Esophagus muscularis mucosa (tissue), 4 donors: ENCODE measurements around the gene SMYD4. TPM values are rescaled to one million over a fixed set of nuclear protein-coding genes. Genes with fewer than 3 reads are reported as not detected.

ENCODE experiments used
- DNase-seq: peaks from one replicate; pipeline ENCODE4 v3.0.0-alpha.2; 2017; ENCODE audit errors: extremely low spot score
- H3K27ac ChIP-seq, 4 donors: fragments of 200-600 bp; sonication (generic); replicated peaks in 1 of 4; 1 replicate in 3 of 4; 2 replicates in 1 of 4; pipeline ENCODE4 v1.5.1; 2016 to 2019; ENCODE audit warnings: mild to moderate bottlenecking in 1 of 4
- H3K27me3 ChIP-seq, 4 donors: fragments of 200-600 bp; sonication (generic); one replicate each; pipeline versions ENCODE4 v1.5.1 to v1.6.0; 2016 to 2019
- H3K36me3 ChIP-seq, 4 donors: fragments of 200-600 bp; sonication (generic); one replicate each; pipeline ENCODE4 v1.5.1; 2016 to 2019
- H3K4me1 ChIP-seq, 4 donors: fragments of 200-600 bp; sonication (generic); one replicate each; pipeline ENCODE4 v1.5.1; 2016 to 2019
- H3K4me3 ChIP-seq, 4 donors: fragments of 200-600 bp; sonication (generic); 1 replicate in 2 of 4; 2 replicates in 2 of 4; pipeline ENCODE4 v1.5.1; 2016 to 2019; ENCODE audit warnings: mild to moderate bottlenecking in 4 of 4, moderate library complexity in 1 of 4
- H3K9me3 ChIP-seq, 4 donors: fragments of 200-600 bp; sonication (generic); 1 replicate in 3 of 4; 2 replicates in 1 of 4; pipeline ENCODE4 v1.5.1; 2016 to 2019
- EP300 ChIP-seq: sonication (generic); formaldehyde crosslinking; IDR thresholded peaks from one replicate; pipeline ENCODE4 v1.6.1; 2017; ENCODE audit warnings: antibody characterized with exemption
- POLR2A ChIP-seq: fragments of 450-650 bp; IDR thresholded peaks from one replicate; pipeline ENCODE4 v1.6.1; 2017; ENCODE audit warnings: antibody characterized with exemption, moderate library complexity, mild to moderate bottlenecking, low read depth
- POLR2AphosphoS5 ChIP-seq, 2 donors: sonication (generic); formaldehyde crosslinking; IDR thresholded peaks; one replicate each; pipeline ENCODE4 v1.6.1; 2017; ENCODE audit warnings: antibody characterized with exemption in 2 of 2
- WGBS: methylation state at CpG from one replicate; pipeline ENCODE4 v1.1.5; 2018; 5-methylcytosine and 5-hydroxymethylcytosine counted together
- intact Hi-C: fragments of 100-400 bp; cut with DNase I; formaldehyde crosslinking; loops from one replicate; pipeline ENCODE4 v1.15.1; 2023
- total RNA-seq, 4 donors: library from RNA; depleted of rRNA; stranded (reverse); fragments of >200 nt; gene quantifications; one replicate each; pipeline versions ENCODE4 v1.1.0 to v1.2.1, GENCODE V29; 2016
- TF ChIP-seq, protein P1 (sequence below), 3 experiments: fragments of 200-600 bp in 2 of 3; fragments of 450-650 bp in 1 of 3; sonication (generic) in 2 of 3; IDR thresholded peaks; one replicate each; pipeline ENCODE4 v1.5.1; 2017 to 2019; ENCODE audit warnings: antibody characterized with exemption in 3 of 3, mild to moderate bottlenecking in 2 of 3, moderate library complexity in 1 of 3

The SMYD4 gene
- total RNA-seq, 4 donors from 2014 or later, result 10.3 to 14.8 (median 11.9) TPM

DNA sequence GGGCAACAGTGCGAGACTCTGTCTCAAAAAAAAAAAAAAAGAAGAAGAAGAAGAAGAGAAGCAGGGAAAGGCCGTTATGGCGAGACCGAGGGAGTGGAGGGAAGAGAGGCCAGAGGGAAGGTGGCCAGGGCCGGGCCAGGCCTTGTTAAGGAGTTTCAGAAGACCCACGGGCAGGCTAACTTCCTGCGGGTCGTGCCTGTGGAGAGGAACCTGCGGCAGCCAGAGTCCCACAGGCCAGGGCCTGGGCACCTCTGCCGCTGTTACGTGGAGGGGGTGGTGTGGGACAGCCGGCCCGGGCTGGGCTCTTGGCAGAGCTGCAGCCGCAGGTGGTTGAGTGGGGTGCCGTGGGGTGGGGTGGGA lies 99.8 kb downstream of the SMYD4 start:
- Histone ChIP-seq H3K27me3 (no peaks in the 10 kb centered on the region), H3K36me3 (peaks cover 20 to 79% (median 74%) of the 10 kb centered on the region in 4 donors), H3K9me3 (no peaks in the 10 kb centered on the region), H3K27ac (peak overlapping the region; percentile 83 to 85 (median 84)), H3K4me1 (peaks cover 23 to 63% (median 61%) of the 10 kb centered on the region in 4 donors), H3K4me3 (peak overlapping the region; percentile 22 to 44 (median 26))
- 66% methylated on average over 15 of the region's 15 CpGs for WGBS
- TF ChIP-seq POLR2A (no peak), POLR2AphosphoS5 (IDR thresholded peaks at IDR 0.05) (no peak), EP300 (no peak)
- TF ChIP-seq, protein P1, sequence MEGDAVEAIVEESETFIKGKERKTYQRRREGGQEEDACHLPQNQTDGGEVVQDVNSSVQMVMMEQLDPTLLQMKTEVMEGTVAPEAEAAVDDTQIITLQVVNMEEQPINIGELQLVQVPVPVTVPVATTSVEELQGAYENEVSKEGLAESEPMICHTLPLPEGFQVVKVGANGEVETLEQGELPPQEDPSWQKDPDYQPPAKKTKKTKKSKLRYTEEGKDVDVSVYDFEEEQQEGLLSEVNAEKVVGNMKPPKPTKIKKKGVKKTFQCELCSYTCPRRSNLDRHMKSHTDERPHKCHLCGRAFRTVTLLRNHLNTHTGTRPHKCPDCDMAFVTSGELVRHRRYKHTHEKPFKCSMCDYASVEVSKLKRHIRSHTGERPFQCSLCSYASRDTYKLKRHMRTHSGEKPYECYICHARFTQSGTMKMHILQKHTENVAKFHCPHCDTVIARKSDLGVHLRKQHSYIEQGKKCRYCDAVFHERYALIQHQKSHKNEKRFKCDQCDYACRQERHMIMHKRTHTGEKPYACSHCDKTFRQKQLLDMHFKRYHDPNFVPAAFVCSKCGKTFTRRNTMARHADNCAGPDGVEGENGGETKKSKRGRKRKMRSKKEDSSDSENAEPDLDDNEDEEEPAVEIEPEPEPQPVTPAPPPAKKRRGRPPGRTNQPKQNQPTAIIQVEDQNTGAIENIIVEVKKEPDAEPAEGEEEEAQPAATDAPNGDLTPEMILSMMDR (IDR thresholded peaks at IDR 0.05), result no peak
- intact Hi-C loops, result no loop called here
- DNase-seq, result no peak

Other genes starting within 250 kb of the SMYD4 start
- gene SLC43A2, start 201.1 kb downstream of the SMYD4 start, total RNA-seq, result 10 to 100 TPM in 3 of 4 donors, 1 to 10 TPM in 1; 7.1 to 20.0 (median 13.7) TPM
- 10 to 100 TPM in 3 of 4 donors, 1 to 10 TPM in 1; 6.2 to 19.8 (median 12.8) TPM for gene SCARF1, start 184.2 kb downstream of the SMYD4 start, total RNA-seq
- 10 to 100 TPM; 15.8 to 41.5 (median 24.0) TPM for gene RILP, start 180.0 kb downstream of the SMYD4 start, total RNA-seq
- 100 to 1,000 TPM; 141 to 187 (median 163) TPM for gene PRPF8, start 145.0 kb downstream of the SMYD4 start, total RNA-seq
- gene TLCD2, start 119.5 kb downstream of the SMYD4 start, total RNA-seq, result 1 to 10 TPM; 4.6 to 7.7 (median 5.5) TPM
- 10 to 100 TPM; 25.7 to 40.8 (median 32.1) TPM for gene WDR81, start 105.2 kb downstream of the SMYD4 start, total RNA-seq
- 1 to 10 TPM; 2.4 to 7.5 (median 3.4) TPM for gene SERPINF2, start 87.0 kb downstream of the SMYD4 start, total RNA-seq
- 100 to 1,000 TPM; 177 to 464 (median 330) TPM for gene SERPINF1, start 67.8 kb downstream of the SMYD4 start, total RNA-seq
- gene RPA1, start 103 bp upstream of the SMYD4 start, total RNA-seq, result 10 to 100 TPM; 22.9 to 30.8 (median 29.2) TPM
- gene RTN4RL1, start 195.4 kb upstream of the SMYD4 start, total RNA-seq, result under 1 TPM; 0.50 to 0.86 (median 0.67) TPM
- 10 to 100 TPM; 27.4 to 41.8 (median 38.3) TPM for gene DPH1, start 200.3 kb upstream of the SMYD4 start, total RNA-seq
- 10 to 100 TPM; 34.9 to 38.9 (median 38.0) TPM for gene OVCA2, start 212.1 kb upstream of the SMYD4 start, total RNA-seq
- gene HIC1, start 225.2 kb upstream of the SMYD4 start, total RNA-seq, result 10 to 100 TPM; 48.6 to 86.4 (median 54.9) TPM